ENCODE data around the gene GSTA3. TPM values are rescaled to one million over a fixed set of nuclear protein-coding genes. Genes with fewer than 3 reads are reported as not detected.

Gene GSTA3
- total and polyA plus RNA-seq, 2 experiments from 2014 or later: not detected

- H4K20me1 ChIP-seq (replicated peaks; ENCODE audit: insufficient read depth): no peaks in the 10 kb centered on the region
- no peaks in the 10 kb centered on the region for H3K36me3 ChIP-seq (ENCODE audit: insufficient read depth)
- Mint-ChIP-seq H3K9me3 (no peaks in the 10 kb centered on the region), H3K4me3 (no peak overlapping the region), H3K27me3 (ENCODE audit: insufficient read depth, low read depth, poor library complexity) (peaks cover 9% of the 10 kb centered on the region), H3K36me3 (ENCODE audit: low read depth) (no peaks in the 10 kb centered on the region), H3K4me1 (peaks cover 19% of the 10 kb centered on the region), H3K27ac (no peak overlapping the region)
- no peak overlapping the region for H3K4me2 ChIP-seq
- no peak overlapping the region for H3K4me3 ChIP-seq
- no peaks in the 10 kb centered on the region for H3F3A ChIP-seq (replicated peaks; ENCODE audit: low read depth)
- H3K27me3 ChIP-seq (ENCODE audit: insufficient read depth): no peaks in the 10 kb centered on the region
- TF ChIP-seq ZNF114 (CRISPR knock-in tag; IDR thresholded peaks at IDR 0.05) (no peak), CTCF (conservative IDR thresholded peaks at IDR 0.05; ENCODE audit: low read depth in 2 of 2) (no peak), STAT1 (IDR thresholded peaks at IDR 0.05; ENCODE audit: unreplicated experiment) (no peak), EZH2 (IDR thresholded peaks at IDR 0.05; ENCODE audit: low read depth, unreplicated experiment) (no peak), ZNF462 (CRISPR knock-in tag; IDR thresholded peaks at IDR 0.05) (no peak), REST (IDR thresholded peaks at IDR 0.05; ENCODE audit: unreplicated experiment) (no peak), ETS1 (IDR thresholded peaks at IDR 0.05) (no peak), ZNF331 (CRISPR knock-in tag; IDR thresholded peaks at IDR 0.05; ENCODE audit: low read depth) (no peak), POLR2AphosphoS5 (IDR thresholded peaks at IDR 0.05; ENCODE audit: low read depth) (no peak), NANOG (IDR thresholded peaks at IDR 0.05; ENCODE audit: borderline replicate concordance) (no peak), JUNB (IDR thresholded peaks at IDR 0.05; ENCODE audit: unreplicated experiment) (no peak), CREB1 (CRISPR knock-in tag; IDR thresholded peaks at IDR 0.05; ENCODE audit: low read depth) (no peak), EZH2phosphoT487 (IDR thresholded peaks at IDR 0.05; ENCODE audit: unreplicated experiment) (no peak)
- no peaks in the 10 kb centered on the region for H3K79me2 ChIP-seq (replicated peaks; ENCODE audit: insufficient read depth)
- ATAC-seq (peak; percentile 34; the same call in 2 of the 3 replicates), DNase-seq (ENCODE audit: low spot score) (no peak)
- H3K4me1 ChIP-seq (ENCODE audit: insufficient read depth): peaks cover 12% of the 10 kb centered on the region; the same call in 1 of the 2 replicates
- H2AFZ ChIP-seq: peak overlapping the region; percentile 75
- H3K9me2 ChIP-seq (ENCODE audit: insufficient read depth): no peaks in the 10 kb centered on the region
- H3K27ac ChIP-seq (ENCODE audit: low read depth): no peak overlapping the region
Observed at GRCh38 chr6:52942221-52942620, 32.7 kb upstream of the GSTA3 start.

Data from GM23338 (cell line).